Keratinocyte (primary cell): ENCODE measurements around the gene SSTR4. TPM values are rescaled to one million over a fixed set of nuclear protein-coding genes. Genes with fewer than 3 reads are reported as not detected.
"Not testable (repeated sequence)": the region's sequence is repeated elsewhere in the genome, so short reads cannot be mapped to it uniquely, and the experiment has no call there.

Experiments used
- DNase-seq: peaks from one replicate; pipeline ENCODE4 v3.0.0-alpha.2; 2011; ENCODE audit warnings: low read depth, missing footprints, low spot score
- FAIRE-seq: peaks from 2 replicates; lab custom pipeline; 2011; peaks lifted over from hg19 to GRCh38; lab: Jason Lieb, UNC
- H2AFZ ChIP-seq: 2 replicates; pipeline ENCODE4 v1.6.0; 2012; ENCODE audit warnings: low read length, control low read depth, inconsistent platforms; ENCODE audit not compliant: control insufficient read depth
- H3K27ac ChIP-seq: 2 replicates; pipeline ENCODE4 v1.5.1; 2011; ENCODE audit warnings: low read length; ENCODE audit not compliant: control insufficient read depth, insufficient read depth
- H3K27me3 ChIP-seq: 3 replicates; pipeline ENCODE4 v1.6.0; 2011; ENCODE audit warnings: low read length; ENCODE audit not compliant: control insufficient read depth, insufficient read depth; ENCODE audit errors: extremely low read depth
- H3K36me3 ChIP-seq, 2 experiments: 2 replicates in 1 of 2; 3 replicates in 1 of 2; pipeline ENCODE4 v1.5.1; 2011; ENCODE audit warnings: low read length in 2 of 2, mild to moderate bottlenecking in 1 of 2; ENCODE audit not compliant: control insufficient read depth in 2 of 2, insufficient read depth in 2 of 2; ENCODE audit errors: extremely low read depth in 1 of 2
- H3K4me1 ChIP-seq: 3 replicates; pipeline ENCODE4 v1.5.1; 2011; ENCODE audit warnings: low read length; ENCODE audit not compliant: control insufficient read depth, insufficient read depth; ENCODE audit errors: extremely low read depth
- H3K4me2 ChIP-seq: 3 replicates; pipeline ENCODE4 v1.6.0; 2011; ENCODE audit warnings: low read depth, low read length; ENCODE audit not compliant: control insufficient read depth, insufficient read depth; ENCODE audit errors: extremely low read depth
- H3K4me3 ChIP-seq, 3 experiments: fragments of 200-600 bp in 1 of 3; sonication (generic) in 1 of 3; 2 replicates in 2 of 3; 3 replicates in 1 of 3; pipeline ENCODE4 v1.5.1; 2011 to 2016; ENCODE audit warnings: low read length in 3 of 3, mild to moderate bottlenecking in 3 of 3, control low read depth in 2 of 3, inconsistent platforms in 1 of 3, low read depth in 1 of 3, mixed read lengths in 1 of 3, mixed run types in 1 of 3, moderate library complexity in 1 of 3; ENCODE audit not compliant: control insufficient read depth in 2 of 3, insufficient read depth in 2 of 3; ENCODE audit errors: extremely low read depth in 1 of 3
- H3K79me2 ChIP-seq: 2 replicates; pipeline ENCODE4 v1.6.0; 2012; ENCODE audit warnings: low read length; ENCODE audit not compliant: control insufficient read depth, insufficient read depth
- H3K9ac ChIP-seq: 3 replicates; pipeline ENCODE4 v1.6.0; 2011; ENCODE audit warnings: low read length; ENCODE audit not compliant: control insufficient read depth, insufficient read depth; ENCODE audit errors: extremely low read depth
- H3K9me1 ChIP-seq: 3 replicates; pipeline ENCODE4 v1.6.0; 2011; ENCODE audit warnings: low read length; ENCODE audit not compliant: control insufficient read depth, insufficient read depth; ENCODE audit errors: extremely low read depth
- H3K9me3 ChIP-seq: 2 replicates; pipeline ENCODE4 v1.5.1; 2012; ENCODE audit warnings: low read depth, low read length; ENCODE audit not compliant: control insufficient read depth
- H4K20me1 ChIP-seq: 3 replicates; pipeline ENCODE4 v1.6.0; 2011; ENCODE audit warnings: low read length; ENCODE audit not compliant: control insufficient read depth, insufficient read depth; ENCODE audit errors: extremely low read depth
- CTCF ChIP-seq, 3 experiments: IDR thresholded peaks in 1 of 3; conservative IDR thresholded peaks in 1 of 3; optimal IDR thresholded peaks in 1 of 3; 2 replicates in 2 of 3; 3 replicates in 1 of 3; pipeline versions ENCODE3 to v1.5.1; 2011; ENCODE audit warnings: low read length in 3 of 3, mild to moderate bottlenecking in 3 of 3, moderate library complexity in 2 of 3, control low read depth in 1 of 3, inconsistent platforms in 1 of 3; ENCODE audit not compliant: insufficient read depth in 2 of 3; ENCODE audit errors: extremely low read depth in 1 of 3
- EZH2 ChIP-seq: IDR thresholded peaks from one replicate; pipeline ENCODE4 v1.6.1; 2012; ENCODE audit warnings: inconsistent platforms, mild to moderate bottlenecking, low read length, moderate library complexity
- dilution Hi-C: fragments of 300-500 bp; cut with MboI; formaldehyde crosslinking; loops from one replicate; pipeline ENCODE4 v1.7.0; 2020; ENCODE audit warnings: low sequenced_read_pairs; ENCODE audit not compliant: extremely low pct_ligation_motif_present
- polyA plus RNA-seq, 5 experiments: library from polyadenylated mRNA; depleted of rRNA in 3 of 5; stranded (reverse) in 3 of 5; stranded (forward) in 1 of 5; unstranded in 1 of 5; fragments of >200 nt; gene quantifications; 1 replicate in 1 of 5; 2 replicates in 3 of 5; 3 replicates in 1 of 5; pipeline versions ENCODE4 v1.2.1 to v1.2.3, GENCODE V29; 2011 to 2012; ENCODE audit warnings: missing spikeins in 2 of 5, low read depth in 1 of 5, low replicate concordance in 1 of 5

SSTR4 gene
- polyA plus RNA-seq, 1 donor (not counting 4 experiments of a cell fraction or from before 2014, with no cell fraction given), result not detected

- Histone ChIP-seq H3K4me1 (no peaks in the 10 kb centered on the region), H3K36me3 (no peaks in the 10 kb centered on the region), H2AFZ (no peak overlapping the region), H3K9ac (no peak overlapping the region), H3K9me1 (no peaks in the 10 kb centered on the region), H3K4me2 (no peak overlapping the region), H4K20me1 (no peaks in the 10 kb centered on the region), H3K9me3 (no peaks in the 10 kb centered on the region), H3K4me3 (no peak overlapping the region), H3K79me2 (no peaks in the 10 kb centered on the region), H3K27me3 (no peaks in the 10 kb centered on the region), H3K27ac (no peak overlapping the region)
- no peak for FAIRE-seq
- dilution Hi-C loops, result no loop called here
- TF ChIP-seq CTCF (optimal IDR thresholded peaks at IDR 0.05 in 1 of 3, IDR thresholded peaks at IDR 0.05 in 1 of 3, conservative IDR thresholded peaks at IDR 0.05 in 1 of 3; ENCODE audit: extremely low read depth in 1 of 3, insufficient read depth in 2 of 3, low read length in 3 of 3) (no peak), EZH2 (no peak)
- DNase-seq, result no peak
Measured at GRCh38 chr20:23023621-23024177, 11.4 kb upstream of the SSTR4 start.

- Histone ChIP-seq H3K27ac (no peak overlapping the region), H2AFZ (no peak overlapping the region), H3K4me1 (no peaks in the 10 kb centered on the region), H3K9ac (no peak overlapping the region), H4K20me1 (no peaks in the 10 kb centered on the region), H3K9me1 (no peaks in the 10 kb centered on the region), H3K79me2 (no peaks in the 10 kb centered on the region), H3K36me3 (no peaks in the 10 kb centered on the region), H3K27me3 (peaks cover 6% of the 10 kb centered on the region), H3K4me3 (no peak overlapping the region), H3K9me3 (no peaks in the 10 kb centered on the region), H3K4me2 (no peak overlapping the region)
- no peak for FAIRE-seq
- dilution Hi-C loops, result loop anchor here (25.0 kb wide), 1 partner anchor 163 kb away; no protein-coding TSS in a partner anchor
- TF ChIP-seq EZH2 (no peak), CTCF (optimal IDR thresholded peaks at IDR 0.05 in 1 of 3, IDR thresholded peaks at IDR 0.05 in 1 of 3, conservative IDR thresholded peaks at IDR 0.05 in 1 of 3; ENCODE audit: extremely low read depth in 1 of 3, insufficient read depth in 2 of 3, low read length in 3 of 3) (no peak)
- no peak for DNase-seq
Measured at GRCh38 chr20:23024701-23025100, 10.4 kb upstream of the SSTR4 start.

- not testable (repeated sequence) for H3K4me1 ChIP-seq, H3K27ac ChIP-seq, H3K27me3 ChIP-seq, H3K4me2 ChIP-seq, H4K20me1 ChIP-seq, H3K79me2 ChIP-seq, H3K9me3 ChIP-seq, FAIRE-seq, H3K9me1 ChIP-seq, H3K36me3 ChIP-seq, DNase-seq, H3K9ac ChIP-seq, H3K4me3 ChIP-seq, H2AFZ ChIP-seq
- dilution Hi-C loops, result loop anchor here (25.0 kb wide), 1 partner anchor 162 kb away; no protein-coding TSS in a partner anchor
Measured at GRCh38 chr20:23025503-23025902, 9.6 kb upstream of the SSTR4 start.
